ENCODE measurements around the gene CNR2.
A peak's percentile ranks its signal among the peaks of the same experiment; 100 is the strongest.

The CNR2 gene

GRCh38 chr1:23936481-23937176 is 23.5 kb upstream of the CNR2 start:
- H3K36me3 ChIP-seq (ENCODE audit: control insufficient read depth in 2 of 2, insufficient read depth in 1 of 2, low read length in 2 of 2): no peaks in the 10 kb centered on the region
- ChIA-PET POLR2A (no interaction called here), CTCF (no interaction called here)
- H3K9me3 ChIP-seq (ENCODE audit: control insufficient read depth, insufficient read depth, low read depth, low read length): no peaks in the 10 kb centered on the region
- no peaks in the 10 kb centered on the region for H3K4me1 ChIP-seq (ENCODE audit: control insufficient read depth, insufficient read depth, low read length)
- TF ChIP-seq ZNF335 (tag by site-specific recombination; conservative IDR thresholded peaks at IDR 0.05): peak; percentile 49; the same call in 1 of the 2 replicates
- TF ChIP-seq, protein P1, sequence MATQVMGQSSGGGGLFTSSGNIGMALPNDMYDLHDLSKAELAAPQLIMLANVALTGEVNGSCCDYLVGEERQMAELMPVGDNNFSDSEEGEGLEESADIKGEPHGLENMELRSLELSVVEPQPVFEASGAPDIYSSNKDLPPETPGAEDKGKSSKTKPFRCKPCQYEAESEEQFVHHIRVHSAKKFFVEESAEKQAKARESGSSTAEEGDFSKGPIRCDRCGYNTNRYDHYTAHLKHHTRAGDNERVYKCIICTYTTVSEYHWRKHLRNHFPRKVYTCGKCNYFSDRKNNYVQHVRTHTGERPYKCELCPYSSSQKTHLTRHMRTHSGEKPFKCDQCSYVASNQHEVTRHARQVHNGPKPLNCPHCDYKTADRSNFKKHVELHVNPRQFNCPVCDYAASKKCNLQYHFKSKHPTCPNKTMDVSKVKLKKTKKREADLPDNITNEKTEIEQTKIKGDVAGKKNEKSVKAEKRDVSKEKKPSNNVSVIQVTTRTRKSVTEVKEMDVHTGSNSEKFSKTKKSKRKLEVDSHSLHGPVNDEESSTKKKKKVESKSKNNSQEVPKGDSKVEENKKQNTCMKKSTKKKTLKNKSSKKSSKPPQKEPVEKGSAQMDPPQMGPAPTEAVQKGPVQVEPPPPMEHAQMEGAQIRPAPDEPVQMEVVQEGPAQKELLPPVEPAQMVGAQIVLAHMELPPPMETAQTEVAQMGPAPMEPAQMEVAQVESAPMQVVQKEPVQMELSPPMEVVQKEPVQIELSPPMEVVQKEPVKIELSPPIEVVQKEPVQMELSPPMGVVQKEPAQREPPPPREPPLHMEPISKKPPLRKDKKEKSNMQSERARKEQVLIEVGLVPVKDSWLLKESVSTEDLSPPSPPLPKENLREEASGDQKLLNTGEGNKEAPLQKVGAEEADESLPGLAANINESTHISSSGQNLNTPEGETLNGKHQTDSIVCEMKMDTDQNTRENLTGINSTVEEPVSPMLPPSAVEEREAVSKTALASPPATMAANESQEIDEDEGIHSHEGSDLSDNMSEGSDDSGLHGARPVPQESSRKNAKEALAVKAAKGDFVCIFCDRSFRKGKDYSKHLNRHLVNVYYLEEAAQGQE (tag by site-specific recombination; IDR thresholded peaks at IDR 0.05): peak; percentile 91
- peak; percentile 37; the same call in 1 of the 2 replicates for TF ChIP-seq SP7 (tag by site-specific recombination; IDR thresholded peaks at IDR 0.05)
- no peak for TF ChIP-seq SALL2 (tag by site-specific recombination; IDR thresholded peaks at IDR 0.05; ENCODE audit: borderline replicate concordance)
- TF ChIP-seq, protein P2, sequence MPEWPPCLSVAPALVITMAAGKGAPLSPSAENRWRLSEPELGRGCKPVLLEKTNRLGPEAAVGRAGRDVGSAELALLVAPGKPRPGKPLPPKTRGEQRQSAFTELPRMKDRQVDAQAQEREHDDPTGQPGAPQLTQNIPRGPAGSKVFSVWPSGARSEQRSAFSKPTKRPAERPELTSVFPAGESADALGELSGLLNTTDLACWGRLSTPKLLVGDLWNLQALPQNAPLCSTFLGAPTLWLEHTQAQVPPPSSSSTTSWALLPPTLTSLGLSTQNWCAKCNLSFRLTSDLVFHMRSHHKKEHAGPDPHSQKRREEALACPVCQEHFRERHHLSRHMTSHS (tag by site-specific recombination; IDR thresholded peaks at IDR 0.05): no peak
- TF ChIP-seq, protein P3, sequence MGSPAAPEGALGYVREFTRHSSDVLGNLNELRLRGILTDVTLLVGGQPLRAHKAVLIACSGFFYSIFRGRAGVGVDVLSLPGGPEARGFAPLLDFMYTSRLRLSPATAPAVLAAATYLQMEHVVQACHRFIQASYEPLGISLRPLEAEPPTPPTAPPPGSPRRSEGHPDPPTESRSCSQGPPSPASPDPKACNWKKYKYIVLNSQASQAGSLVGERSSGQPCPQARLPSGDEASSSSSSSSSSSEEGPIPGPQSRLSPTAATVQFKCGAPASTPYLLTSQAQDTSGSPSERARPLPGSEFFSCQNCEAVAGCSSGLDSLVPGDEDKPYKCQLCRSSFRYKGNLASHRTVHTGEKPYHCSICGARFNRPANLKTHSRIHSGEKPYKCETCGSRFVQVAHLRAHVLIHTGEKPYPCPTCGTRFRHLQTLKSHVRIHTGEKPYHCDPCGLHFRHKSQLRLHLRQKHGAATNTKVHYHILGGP (tag by site-specific recombination; IDR thresholded peaks at IDR 0.05): peak; percentile 96
- H3K27ac ChIP-seq (ENCODE audit: extremely low read depth, low read depth, low read length): no peak overlapping the region
- H3K4me3 ChIP-seq (ENCODE audit: low read depth, low read length): no peak overlapping the region

DNA sequence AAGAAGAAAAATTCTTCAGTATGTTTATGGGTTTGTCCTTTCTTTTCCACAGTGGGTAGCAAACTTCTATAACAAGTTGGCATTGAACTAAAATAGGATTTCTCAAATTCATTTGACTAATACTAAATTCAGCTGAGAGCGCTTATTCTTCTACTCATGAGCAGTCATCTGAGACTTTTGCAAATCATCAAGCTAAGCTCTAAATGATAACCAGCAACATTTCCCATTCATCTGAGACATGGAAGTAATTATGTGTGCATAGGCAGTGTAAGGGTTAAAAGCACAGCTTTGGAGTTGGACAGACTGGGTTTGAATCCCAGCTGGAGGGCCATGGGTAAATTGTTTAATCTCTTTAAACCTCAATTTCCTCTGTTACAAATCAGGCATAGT is 18.3 kb upstream of the CNR2 start:
- Histone ChIP-seq H3K4me3 (ENCODE audit: low read depth, low read length) (no peak overlapping the region), H3K27ac (ENCODE audit: extremely low read depth, low read depth, low read length) (no peak overlapping the region), H3K9me3 (ENCODE audit: control insufficient read depth, insufficient read depth, low read depth, low read length) (no peaks in the 10 kb centered on the region), H3K4me1 (ENCODE audit: control insufficient read depth, insufficient read depth, low read length) (no peaks in the 10 kb centered on the region), H3K36me3 (ENCODE audit: control insufficient read depth in 2 of 2, insufficient read depth in 1 of 2, low read length in 2 of 2) (no peaks in the 10 kb centered on the region)
- ChIA-PET CTCF (interaction anchor here (0.6 to 1.2 kb wide), 3 partner anchors 18 to 105 kb away, joined by 3 read pairs; no protein-coding TSS in a partner anchor), POLR2A (no interaction called here)
- TF ChIP-seq MEIS1 (CRISPR knock-in tag; IDR thresholded peaks at IDR 0.05; ENCODE audit: borderline replicate concordance): no peak
- TF ChIP-seq ZNF423 (tag by site-specific recombination; IDR thresholded peaks at IDR 0.05): no peak
- TF ChIP-seq MYNN (tag by site-specific recombination; IDR thresholded peaks at IDR 0.05; ENCODE audit: borderline replicate concordance): no peak
- TF ChIP-seq KLF10 (tag by site-specific recombination; IDR thresholded peaks at IDR 0.05): no peak
- TF ChIP-seq ZNF26 (tag by site-specific recombination; IDR thresholded peaks at IDR 0.05): no peak
- TF ChIP-seq ZNF585B (tag by site-specific recombination; IDR thresholded peaks at IDR 0.05): no peak
- TF ChIP-seq ZNF335 (tag by site-specific recombination; conservative IDR thresholded peaks at IDR 0.05): no peak
- TF ChIP-seq ZNF548 (tag by site-specific recombination; IDR thresholded peaks at IDR 0.05): no peak
- TF ChIP-seq, protein P4, sequence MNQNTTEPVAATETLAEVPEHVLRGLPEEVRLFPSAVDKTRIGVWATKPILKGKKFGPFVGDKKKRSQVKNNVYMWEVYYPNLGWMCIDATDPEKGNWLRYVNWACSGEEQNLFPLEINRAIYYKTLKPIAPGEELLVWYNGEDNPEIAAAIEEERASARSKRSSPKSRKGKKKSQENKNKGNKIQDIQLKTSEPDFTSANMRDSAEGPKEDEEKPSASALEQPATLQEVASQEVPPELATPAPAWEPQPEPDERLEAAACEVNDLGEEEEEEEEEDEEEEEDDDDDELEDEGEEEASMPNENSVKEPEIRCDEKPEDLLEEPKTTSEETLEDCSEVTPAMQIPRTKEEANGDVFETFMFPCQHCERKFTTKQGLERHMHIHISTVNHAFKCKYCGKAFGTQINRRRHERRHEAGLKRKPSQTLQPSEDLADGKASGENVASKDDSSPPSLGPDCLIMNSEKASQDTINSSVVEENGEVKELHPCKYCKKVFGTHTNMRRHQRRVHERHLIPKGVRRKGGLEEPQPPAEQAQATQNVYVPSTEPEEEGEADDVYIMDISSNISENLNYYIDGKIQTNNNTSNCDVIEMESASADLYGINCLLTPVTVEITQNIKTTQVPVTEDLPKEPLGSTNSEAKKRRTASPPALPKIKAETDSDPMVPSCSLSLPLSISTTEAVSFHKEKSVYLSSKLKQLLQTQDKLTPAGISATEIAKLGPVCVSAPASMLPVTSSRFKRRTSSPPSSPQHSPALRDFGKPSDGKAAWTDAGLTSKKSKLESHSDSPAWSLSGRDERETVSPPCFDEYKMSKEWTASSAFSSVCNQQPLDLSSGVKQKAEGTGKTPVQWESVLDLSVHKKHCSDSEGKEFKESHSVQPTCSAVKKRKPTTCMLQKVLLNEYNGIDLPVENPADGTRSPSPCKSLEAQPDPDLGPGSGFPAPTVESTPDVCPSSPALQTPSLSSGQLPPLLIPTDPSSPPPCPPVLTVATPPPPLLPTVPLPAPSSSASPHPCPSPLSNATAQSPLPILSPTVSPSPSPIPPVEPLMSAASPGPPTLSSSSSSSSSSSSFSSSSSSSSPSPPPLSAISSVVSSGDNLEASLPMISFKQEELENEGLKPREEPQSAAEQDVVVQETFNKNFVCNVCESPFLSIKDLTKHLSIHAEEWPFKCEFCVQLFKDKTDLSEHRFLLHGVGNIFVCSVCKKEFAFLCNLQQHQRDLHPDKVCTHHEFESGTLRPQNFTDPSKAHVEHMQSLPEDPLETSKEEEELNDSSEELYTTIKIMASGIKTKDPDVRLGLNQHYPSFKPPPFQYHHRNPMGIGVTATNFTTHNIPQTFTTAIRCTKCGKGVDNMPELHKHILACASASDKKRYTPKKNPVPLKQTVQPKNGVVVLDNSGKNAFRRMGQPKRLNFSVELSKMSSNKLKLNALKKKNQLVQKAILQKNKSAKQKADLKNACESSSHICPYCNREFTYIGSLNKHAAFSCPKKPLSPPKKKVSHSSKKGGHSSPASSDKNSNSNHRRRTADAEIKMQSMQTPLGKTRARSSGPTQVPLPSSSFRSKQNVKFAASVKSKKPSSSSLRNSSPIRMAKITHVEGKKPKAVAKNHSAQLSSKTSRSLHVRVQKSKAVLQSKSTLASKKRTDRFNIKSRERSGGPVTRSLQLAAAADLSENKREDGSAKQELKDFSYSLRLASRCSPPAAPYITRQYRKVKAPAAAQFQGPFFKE (tag by site-specific recombination; IDR thresholded peaks at IDR 0.05; ENCODE audit: borderline replicate concordance): no peak
- no peak for TF ChIP-seq ZNF571 (tag by site-specific recombination; IDR thresholded peaks at IDR 0.05)
- TF ChIP-seq ZNF580 (tag by site-specific recombination; IDR thresholded peaks at IDR 0.05): no peak
- no peak for TF ChIP-seq ZNF169 (tag by site-specific recombination; IDR thresholded peaks at IDR 0.05)
- TF ChIP-seq ATF2 (tag by site-specific recombination; IDR thresholded peaks at IDR 0.05; ENCODE audit: low read depth): no peak

All from HEK293 (cell line).